Right renal cortex interstitium (tissue), 3 donors: ENCODE measurements around the gene LIMD2. TPM values are rescaled to one million over a fixed set of nuclear protein-coding genes. Genes with fewer than 3 reads are reported as not detected.

Experiments
- polyA plus RNA-seq, 3 donors: library from polyadenylated mRNA; unstranded; fragments of 120-200 nt; gene quantifications; one replicate each; pipeline ENCODE4 v1.2.1, GENCODE V29; 2013; ENCODE audit not compliant: insufficient read length in 3 of 3

LIMD2 gene
- polyA plus RNA-seq, 3 donors = 21.5 to 23.1 (median 22.3) TPM

Other genes starting within 250 kb of the LIMD2 start
- 10 to 100 TPM; 12.7 to 15.1 (median 12.7) TPM for gene ACE, start 223.1 kb downstream of the LIMD2 start, polyA plus RNA-seq
- 1 to 10 TPM; 1.3 to 2.0 (median 1.7) TPM for gene KCNH6, start 176.8 kb downstream of the LIMD2 start, polyA plus RNA-seq
- gene DCAF7, start 149.6 kb downstream of the LIMD2 start, polyA plus RNA-seq = 100 to 1,000 TPM; 107 to 117 (median 112) TPM
- 10 to 100 TPM; 27.1 to 28.2 (median 27.7) TPM for gene TACO1, start 99.2 kb downstream of the LIMD2 start, polyA plus RNA-seq
- 10 to 100 TPM; 26.3 to 27.9 (median 27.2) TPM for gene MAP3K3, start 77.7 kb downstream of the LIMD2 start, polyA plus RNA-seq
- 10 to 100 TPM; 41.0 to 43.9 (median 41.8) TPM for gene STRADA, start 41.7 kb upstream of the LIMD2 start, polyA plus RNA-seq
- 100 to 1,000 TPM; 116 to 129 (median 127) TPM for gene CCDC47, start 73.5 kb upstream of the LIMD2 start, polyA plus RNA-seq
- 100 to 1,000 TPM; 154 to 189 (median 172) TPM for gene DDX42, start 74.0 kb upstream of the LIMD2 start, polyA plus RNA-seq
- gene PSMC5, start 127.3 kb upstream of the LIMD2 start, polyA plus RNA-seq = 100 to 1,000 TPM; 191 to 203 (median 198) TPM
- gene FTSJ3, start 127.5 kb upstream of the LIMD2 start, polyA plus RNA-seq = 10 to 100 TPM; 53.1 to 76.9 (median 69.5) TPM
- gene SMARCD2, start 142.6 kb upstream of the LIMD2 start, polyA plus RNA-seq = 10 to 100 TPM; 52.7 to 56.1 (median 53.4) TPM
- 1 to 10 TPM in 2 of 3 donors, not detected in 1; 1.2 to 2.2 TPM for gene CSH2, start 173.6 kb upstream of the LIMD2 start, polyA plus RNA-seq
- not detected for gene GH2, start 181.8 kb upstream of the LIMD2 start, polyA plus RNA-seq
- gene CSH1, start 196.4 kb upstream of the LIMD2 start, polyA plus RNA-seq = 1 to 10 TPM in 2 of 3 donors, under 1 TPM in 1; 0.40 to 7.5 (median 3.4) TPM
- not detected for gene CSHL1, start 211.1 kb upstream of the LIMD2 start, polyA plus RNA-seq
- gene GH1, start 218.7 kb upstream of the LIMD2 start, polyA plus RNA-seq = not detected
- 1 to 10 TPM; 2.8 to 4.4 (median 3.5) TPM for gene CD79B, start 232.2 kb upstream of the LIMD2 start, polyA plus RNA-seq